Stimulated activated effector memory CD8-positive, alpha-beta T cell treated with anti-CD3 and anti-CD28 coated beads, Interleukin-12 subunit alpha, Interleukin-12 subunit beta, amount 100 ng/mL, for 72 hours (primary cell): Measurements from ENCODE around the gene RNF43.
A peak's percentile ranks its signal among the peaks of the same experiment; 100 is the strongest.

Source experiments
- ATAC-seq: fragments of 150-1000 bp; cut with Tn5 transposase; 2 replicates; pipeline ENCODE4 v1.10.0; 2021
- DNase-seq, 2 donors: peaks; one replicate each; pipeline ENCODE4 v3.0.0; 2021 to 2022; ENCODE audit warnings: low spot score in 2 of 2
- H3K27ac Mint-ChIP-seq: one replicate; pipeline ENCODE4 v1.8.0; 2022; ENCODE audit warnings: mild to moderate bottlenecking, mixed read lengths
- H3K36me3 Mint-ChIP-seq: one replicate; pipeline ENCODE4 v1.8.0; 2022; ENCODE audit warnings: mild to moderate bottlenecking, mixed read lengths
- H3K4me1 Mint-ChIP-seq: one replicate; pipeline ENCODE4 v1.8.0; 2022; ENCODE audit warnings: mixed read lengths
- H3K4me3 Mint-ChIP-seq: one replicate; pipeline ENCODE4 v1.8.0; 2022; ENCODE audit warnings: mild to moderate bottlenecking, mixed read lengths
- H3K9me3 Mint-ChIP-seq: one replicate; pipeline ENCODE4 v1.8.0; 2022; ENCODE audit warnings: mixed read lengths

RNF43 gene

DNA sequence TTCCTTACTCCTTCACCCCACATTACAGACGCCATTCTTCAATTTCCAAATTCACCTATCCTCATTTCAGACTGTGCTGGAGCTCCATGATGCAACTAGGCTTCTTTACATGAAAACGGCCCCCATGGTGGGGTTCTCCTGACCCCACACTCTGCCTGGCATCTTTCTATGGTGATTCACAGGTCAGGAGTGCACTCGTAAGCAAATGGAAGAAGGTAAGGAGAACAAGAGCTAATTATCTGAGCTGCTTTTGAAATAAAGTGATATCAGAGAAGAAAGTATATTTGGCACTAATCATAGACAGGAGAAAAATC, 37.9 kb downstream of the RNF43 start:
- no peak for ATAC-seq
- Mint-ChIP-seq H3K4me3 (no peak overlapping the region), H3K36me3 (no peaks in the 10 kb centered on the region), H3K9me3 (no peaks in the 10 kb centered on the region), H3K27ac (peak overlapping the region; percentile 15), H3K4me1 (peaks cover 20% of the 10 kb centered on the region)
- no peak for DNase-seq

GRCh38 chr17:58378733-58379510, 38.4 kb downstream of the RNF43 start:
- H3K27ac Mint-ChIP-seq = peak overlapping the region; percentile 15
- DNase-seq = no peak
- H3K36me3 Mint-ChIP-seq = no peaks in the 10 kb centered on the region
- peaks cover 20% of the 10 kb centered on the region for H3K4me1 Mint-ChIP-seq
- no peak overlapping the region for H3K4me3 Mint-ChIP-seq
- no peaks in the 10 kb centered on the region for H3K9me3 Mint-ChIP-seq
- ATAC-seq = no peak

GRCh38 chr17:58377661-58378060, 39.7 kb downstream of the RNF43 start:
- peaks cover 18% of the 10 kb centered on the region for H3K4me1 Mint-ChIP-seq
- H3K4me3 Mint-ChIP-seq = no peak overlapping the region
- H3K36me3 Mint-ChIP-seq = no peaks in the 10 kb centered on the region
- ATAC-seq (no peak), DNase-seq (no peak)
- no peak overlapping the region for H3K27ac Mint-ChIP-seq
- no peaks in the 10 kb centered on the region for H3K9me3 Mint-ChIP-seq

GRCh38 chr17:58377093-58377601, 40.2 kb downstream of the RNF43 start:
- no peak for DNase-seq
- Mint-ChIP-seq H3K9me3 (no peaks in the 10 kb centered on the region), H3K4me1 (peaks cover 13% of the 10 kb centered on the region), H3K27ac (no peak overlapping the region), H3K4me3 (no peak overlapping the region), H3K36me3 (no peaks in the 10 kb centered on the region)
- no peak for ATAC-seq

DNA sequence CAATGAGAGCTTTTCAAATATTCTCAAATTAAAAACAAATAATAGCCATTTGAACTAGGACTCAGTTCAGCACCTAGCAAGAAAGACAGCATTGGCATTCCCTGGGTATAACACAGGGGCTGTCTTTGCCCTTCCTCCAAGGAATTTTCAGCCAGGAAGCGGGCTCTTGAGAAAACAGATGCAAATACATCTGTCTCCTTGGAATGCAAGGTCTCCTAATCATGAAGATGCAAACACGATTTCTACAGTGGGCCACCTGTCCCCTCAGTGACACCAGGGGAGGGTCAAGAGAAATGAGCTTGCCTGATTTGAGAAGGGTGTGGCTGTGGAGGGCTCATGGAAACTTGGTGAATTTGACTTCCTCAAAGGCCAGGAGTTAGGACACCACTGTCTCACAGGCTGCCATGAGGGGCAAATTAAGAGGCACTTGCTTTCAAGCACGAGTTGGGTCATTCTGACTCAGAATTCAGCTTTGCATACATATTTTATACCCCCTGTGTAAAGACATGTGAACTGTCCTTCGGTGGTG, 40.8 kb downstream of the RNF43 start:
- DNase-seq = no peak
- Mint-ChIP-seq H3K27ac (no peak overlapping the region), H3K4me3 (no peak overlapping the region), H3K36me3 (no peaks in the 10 kb centered on the region), H3K4me1 (peaks cover 8% of the 10 kb centered on the region), H3K9me3 (no peaks in the 10 kb centered on the region)
- ATAC-seq = no peak

- H3K4me1 Mint-ChIP-seq = peaks cover 10% of the 10 kb centered on the region
- H3K36me3 Mint-ChIP-seq = no peaks in the 10 kb centered on the region
- no peaks in the 10 kb centered on the region for H3K9me3 Mint-ChIP-seq
- no peak overlapping the region for H3K4me3 Mint-ChIP-seq
- H3K27ac Mint-ChIP-seq = peak overlapping the region; percentile 1
- no peak for ATAC-seq
- DNase-seq = no peak
Observed at GRCh38 chr17:58375811-58376210, 41.5 kb downstream of the RNF43 start.

GRCh38 chr17:58375256-58375655, 42.1 kb downstream of the RNF43 start:
- H3K36me3 Mint-ChIP-seq = no peaks in the 10 kb centered on the region
- DNase-seq = no peak
- ATAC-seq = no peak
- H3K4me3 Mint-ChIP-seq = no peak overlapping the region
- peaks cover 13% of the 10 kb centered on the region for H3K4me1 Mint-ChIP-seq
- H3K9me3 Mint-ChIP-seq = no peaks in the 10 kb centered on the region
- H3K27ac Mint-ChIP-seq = peak overlapping the region; percentile 1

GRCh38 chr17:58373923-58374322, 43.4 kb downstream of the RNF43 start:
- ATAC-seq (no peak), DNase-seq (no peak)
- Mint-ChIP-seq H3K27ac (no peak overlapping the region), H3K4me3 (no peak overlapping the region), H3K9me3 (no peaks in the 10 kb centered on the region), H3K36me3 (no peaks in the 10 kb centered on the region), H3K4me1 (peaks cover 22% of the 10 kb centered on the region)

DNA sequence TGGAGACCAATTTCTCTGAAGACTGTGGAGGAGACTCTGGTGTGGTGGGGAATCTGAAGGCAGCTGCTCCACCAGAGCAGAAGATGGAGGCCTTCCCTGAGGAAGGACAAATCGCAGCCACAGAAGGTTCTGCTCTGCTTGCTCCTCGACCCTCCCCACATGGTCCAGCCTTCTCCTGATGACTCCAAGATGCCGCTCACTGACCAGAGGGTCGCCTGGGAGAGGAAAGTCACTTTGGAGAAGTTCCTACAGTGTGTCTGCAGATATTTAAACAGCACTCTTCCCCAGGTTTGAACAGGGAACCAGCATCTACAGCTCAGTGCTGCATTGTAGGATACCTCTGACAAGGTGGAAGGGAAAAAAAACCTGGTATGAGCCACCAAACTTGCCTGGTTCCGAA, 44.3 kb downstream of the RNF43 start:
- no peaks in the 10 kb centered on the region for H3K36me3 Mint-ChIP-seq
- ATAC-seq = no peak
- no peaks in the 10 kb centered on the region for H3K9me3 Mint-ChIP-seq
- H3K27ac Mint-ChIP-seq = peak overlapping the region; percentile 5
- no peak overlapping the region for H3K4me3 Mint-ChIP-seq
- no peak for DNase-seq
- peaks cover 22% of the 10 kb centered on the region for H3K4me1 Mint-ChIP-seq

- Mint-ChIP-seq H3K4me1 (peaks cover 22% of the 10 kb centered on the region), H3K4me3 (no peak overlapping the region), H3K36me3 (no peaks in the 10 kb centered on the region), H3K27ac (peak overlapping the region; percentile 5), H3K9me3 (no peaks in the 10 kb centered on the region)
- DNase-seq (no peak), ATAC-seq (no peak)
Observed at GRCh38 chr17:58371300-58371950, 45.9 kb downstream of the RNF43 start.

DNA sequence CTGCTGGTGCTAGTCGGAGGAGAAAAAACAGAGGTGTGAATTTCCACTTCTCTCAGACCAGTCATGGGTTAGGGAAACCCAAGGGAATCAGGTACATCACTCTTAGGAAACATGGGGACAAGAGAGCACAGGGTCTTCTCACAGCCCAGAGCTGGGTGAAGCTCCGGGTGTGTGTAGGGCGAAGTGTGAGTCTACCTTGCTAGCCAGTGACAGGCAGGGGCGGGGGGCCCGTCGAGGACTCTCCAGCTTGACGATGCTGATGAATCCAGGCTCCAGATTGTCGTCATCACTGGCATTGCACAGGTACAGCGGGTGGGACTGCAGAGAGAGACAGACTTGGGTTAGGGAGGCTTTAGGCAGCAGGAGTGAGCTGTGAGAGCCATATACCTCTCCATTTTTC, 46.6 kb downstream of the RNF43 start:
- Mint-ChIP-seq H3K4me1 (peaks cover 22% of the 10 kb centered on the region), H3K27ac (peak overlapping the region; percentile 73), H3K36me3 (no peaks in the 10 kb centered on the region), H3K4me3 (no peak overlapping the region), H3K9me3 (no peaks in the 10 kb centered on the region)
- ATAC-seq = no peak
- no peak for DNase-seq

GRCh38 chr17:58370309-58370708, 47.0 kb downstream of the RNF43 start:
- DNase-seq (no peak), ATAC-seq (no peak)
- H3K4me1 Mint-ChIP-seq = peaks cover 22% of the 10 kb centered on the region
- no peaks in the 10 kb centered on the region for H3K36me3 Mint-ChIP-seq
- peak overlapping the region; percentile 73 for H3K27ac Mint-ChIP-seq
- no peak overlapping the region for H3K4me3 Mint-ChIP-seq
- no peaks in the 10 kb centered on the region for H3K9me3 Mint-ChIP-seq

- Mint-ChIP-seq H3K27ac (peak overlapping the region; percentile 73), H3K9me3 (no peaks in the 10 kb centered on the region), H3K36me3 (no peaks in the 10 kb centered on the region), H3K4me1 (peaks cover 22% of the 10 kb centered on the region), H3K4me3 (no peak overlapping the region)
- ATAC-seq (no peak), DNase-seq (no peak)
Observed at GRCh38 chr17:58369214-58370031, 47.9 kb downstream of the RNF43 start.

DNA sequence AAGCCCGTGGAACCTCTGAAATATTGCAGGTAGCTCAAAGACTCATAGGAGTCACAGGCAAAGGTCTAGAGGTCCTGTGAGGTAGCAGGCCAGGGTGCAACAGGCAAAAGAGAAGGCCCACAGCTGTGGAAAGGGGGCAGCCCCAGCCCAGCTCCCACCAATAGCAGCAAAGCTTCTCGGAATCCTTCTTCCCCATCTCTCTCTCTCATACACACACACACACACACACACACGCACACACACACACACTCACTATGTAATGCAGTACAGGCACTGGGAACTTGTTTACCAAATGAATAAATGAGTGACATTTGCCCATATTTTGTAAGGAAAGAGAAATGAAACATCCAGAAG, 48.5 kb downstream of the RNF43 start:
- no peak overlapping the region for H3K4me3 Mint-ChIP-seq
- H3K27ac Mint-ChIP-seq = peak overlapping the region; percentile 73
- peaks cover under 1% of the 10 kb centered on the region for H3K36me3 Mint-ChIP-seq
- no peaks in the 10 kb centered on the region for H3K9me3 Mint-ChIP-seq
- H3K4me1 Mint-ChIP-seq = peaks cover 22% of the 10 kb centered on the region
- ATAC-seq (no peak), DNase-seq (no peak)
